ENCODE data around the gene UNC5B. TPM values are rescaled to one million over a fixed set of nuclear protein-coding genes. Genes with fewer than 3 reads are reported as not detected.
A peak's percentile ranks its signal among the peaks of the same experiment; 100 is the strongest.

UNC5B gene
- 54.7 and 55.5 TPM in 2 replicates for polyA plus RNA-seq (2013)

DNA sequence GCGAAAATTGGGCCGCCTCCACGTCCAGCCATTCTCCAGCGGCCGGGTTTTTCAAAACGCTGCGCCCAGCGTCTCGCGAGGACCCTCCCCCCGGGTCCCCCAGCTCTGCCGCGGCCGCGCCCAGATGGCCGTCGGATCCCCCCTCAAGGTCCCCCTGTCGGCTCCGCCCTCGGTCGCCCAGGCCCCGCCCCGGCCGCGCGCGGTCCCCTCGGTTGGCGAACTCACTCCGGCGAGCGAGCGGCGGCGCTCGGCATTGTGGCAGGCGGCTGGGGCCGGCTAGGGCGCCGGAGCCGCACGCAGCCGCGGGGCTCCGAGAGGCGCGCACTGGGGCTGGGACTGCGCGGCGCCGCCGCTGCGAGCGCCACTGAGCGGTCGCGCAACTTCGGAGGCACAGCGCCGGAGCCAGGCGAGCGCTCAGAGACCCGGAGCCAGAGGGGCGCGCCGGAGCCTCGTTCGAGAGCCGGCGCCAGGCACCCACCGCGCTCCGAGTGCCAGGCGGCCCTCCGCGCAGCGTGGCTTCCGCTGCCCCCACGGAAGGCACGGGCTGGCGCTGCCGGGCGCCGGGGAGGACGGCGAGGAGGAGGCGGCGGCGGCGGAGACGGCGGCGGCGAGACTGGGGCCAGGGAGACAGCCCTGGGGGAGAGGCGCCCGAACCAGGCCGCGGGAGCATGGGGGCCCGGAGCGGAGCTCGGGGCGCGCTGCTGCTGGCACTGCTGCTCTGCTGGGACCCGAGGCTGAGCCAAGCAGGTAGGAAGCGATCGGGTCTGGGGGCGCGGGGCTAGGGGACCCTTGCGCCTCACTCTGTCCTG is at the start of gene UNC5B:
TSS of gene UNC5B (plus strand) at position 253 of the 809 bp plus-strand sequence. CDS start at position 669, 416 bp downstream.
- Histone ChIP-seq H3K4me1 (ENCODE audit: control insufficient read depth in 1 of 2, insufficient read depth in 2 of 2, low read length in 2 of 2) (peaks cover 28 to 31% of the 10 kb centered on the region in 2 experiments), H2BK12ac (ENCODE audit: low read length) (peak within 1 kb of the TSS; percentile 77), H2BK5ac (ENCODE audit: low read depth, low read length, poor library complexity) (peak within 1 kb of the TSS; percentile 98), H3K4ac (ENCODE audit: low read depth, low read length) (peak within 1 kb of the TSS; percentile 95), H2AFZ (ENCODE audit: insufficient read depth, low read length, poor library complexity) (peak within 1 kb of the TSS; percentile 70), H3K27me3 (ENCODE audit: insufficient read depth, low read length) (no peaks in the 10 kb centered on the region), H3K79me1 (ENCODE audit: low read length) (peaks cover 43% of the 10 kb centered on the region), H3K14ac (ENCODE audit: low read length) (peak within 1 kb of the TSS; percentile 98), H3K4me2 (ENCODE audit: low read length) (peak within 1 kb of the TSS; percentile 89), H3K9ac (ENCODE audit: low read length) (peak within 1 kb of the TSS; percentile 86), H3K9me3 (ENCODE audit: insufficient read depth, low read depth, low read length) (no peaks in the 10 kb centered on the region), H3K27ac (ENCODE audit: low read depth, low read length) (peak within 1 kb of the TSS; percentile 81), H3K23ac (ENCODE audit: low read length) (no peak within 1 kb of the TSS), H2AK5ac (ENCODE audit: low read length) (peak within 1 kb of the TSS; percentile 83), H3K79me2 (ENCODE audit: control insufficient read depth, insufficient read depth, low read length, poor library complexity) (peaks cover 36% of the 10 kb centered on the region), H3K4me3 (ENCODE audit: low read depth, low read length) (peak within 1 kb of the TSS; percentile 98), H3K18ac (ENCODE audit: low read length) (peak within 1 kb of the TSS; percentile 99), H3K36me3 (ENCODE audit: control insufficient read depth in 1 of 2, insufficient read depth in 2 of 2, low read length in 2 of 2) (peaks cover 5 to 8% of the 10 kb centered on the region in 2 experiments), H2BK120ac (ENCODE audit: insufficient read depth, low read length, poor library complexity) (peak within 1 kb of the TSS; percentile 97), H4K12ac (ENCODE audit: low read depth, low read length) (peak within 1 kb of the TSS; percentile 63), H4K91ac (ENCODE audit: low read depth, low read length) (peak within 1 kb of the TSS; percentile 93), H4K8ac (ENCODE audit: low read depth, low read length) (peak within 1 kb of the TSS; percentile 75)
- no CpG with 5 or more reads among the region's 109 CpGs for WGBS (ENCODE audit: extremely low coverage, insufficient coverage, insufficient read length)
- peak; percentile 66 to 79 for DNase-seq

DNA sequence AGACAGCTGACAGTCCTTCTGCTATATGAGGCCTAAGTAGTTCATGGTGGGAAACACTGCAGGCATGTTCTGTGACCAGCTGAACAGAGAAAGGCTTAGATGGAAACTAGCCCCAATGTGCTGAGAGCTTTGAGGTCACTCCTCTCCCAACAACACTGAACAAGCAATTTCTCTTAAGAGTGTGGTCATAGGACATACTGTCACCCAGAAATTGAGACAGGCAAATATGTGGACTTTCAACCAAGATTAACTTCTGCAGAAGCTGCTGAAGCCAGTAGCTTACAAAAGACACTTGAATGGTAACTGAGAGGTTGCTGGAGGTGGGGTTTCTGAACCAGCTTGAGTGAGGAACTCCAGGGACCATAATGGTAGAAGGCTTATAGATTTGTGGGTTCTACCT is 38.9 kb upstream of the UNC5B start:
- H4K91ac ChIP-seq (ENCODE audit: low read depth, low read length): no peak overlapping the region
- no peak overlapping the region for H2AK5ac ChIP-seq (ENCODE audit: low read length)
- H2BK12ac ChIP-seq (ENCODE audit: low read length): no peak overlapping the region

DNA sequence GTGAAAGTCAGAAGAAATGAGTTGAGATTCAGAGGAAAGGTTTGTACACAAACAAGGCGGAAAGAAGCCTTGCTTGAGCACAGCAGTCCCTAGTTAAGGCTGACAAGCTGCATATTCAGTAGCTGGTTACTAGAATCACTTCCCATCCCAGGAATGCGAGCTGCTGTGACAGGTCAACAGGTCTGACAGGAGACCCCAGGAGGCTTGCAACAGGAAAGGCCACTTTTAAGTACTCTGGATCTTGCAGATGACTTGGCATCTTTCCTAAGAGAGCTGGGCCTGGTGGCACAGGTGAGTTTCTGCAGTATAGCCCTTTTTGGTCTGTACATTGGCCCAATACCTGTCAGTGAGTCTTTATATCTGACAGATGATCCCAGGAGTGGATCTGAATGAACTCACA is 35.7 kb upstream of the UNC5B start:
- Histone ChIP-seq H3K23ac (ENCODE audit: low read length) (no peak overlapping the region), H3K27me3 (ENCODE audit: insufficient read depth, low read length) (no peaks in the 10 kb centered on the region), H2AFZ (ENCODE audit: insufficient read depth, low read length, poor library complexity) (no peak overlapping the region), H3K27ac (ENCODE audit: low read depth, low read length) (no peak overlapping the region), H3K18ac (ENCODE audit: low read length) (no peak overlapping the region), H3K36me3 (ENCODE audit: control insufficient read depth in 1 of 2, insufficient read depth in 2 of 2, low read length in 2 of 2) (no peaks in the 10 kb centered on the region), H2AK5ac (ENCODE audit: low read length) (no peak overlapping the region), H2BK12ac (ENCODE audit: low read length) (no peak overlapping the region), H3K4me2 (ENCODE audit: low read length) (no peak overlapping the region), H3K79me1 (ENCODE audit: low read length) (no peaks in the 10 kb centered on the region), H3K4ac (ENCODE audit: low read depth, low read length) (no peak overlapping the region), H3K14ac (ENCODE audit: low read length) (no peak overlapping the region), H4K12ac (ENCODE audit: low read depth, low read length) (no peak overlapping the region), H2BK5ac (ENCODE audit: low read depth, low read length, poor library complexity) (no peak overlapping the region), H4K91ac (ENCODE audit: low read depth, low read length) (no peak overlapping the region), H3K4me3 (ENCODE audit: low read depth, low read length) (no peak overlapping the region), H3K9ac (ENCODE audit: low read length) (no peak overlapping the region), H3K4me1 (ENCODE audit: control insufficient read depth in 1 of 2, insufficient read depth in 2 of 2, low read length in 2 of 2) (no peaks in the 10 kb centered on the region), H3K79me2 (ENCODE audit: control insufficient read depth, insufficient read depth, low read length, poor library complexity) (no peaks in the 10 kb centered on the region), H2BK120ac (ENCODE audit: insufficient read depth, low read length, poor library complexity) (no peak overlapping the region), H3K9me3 (ENCODE audit: insufficient read depth, low read depth, low read length) (peaks cover 3% of the 10 kb centered on the region), H4K8ac (ENCODE audit: low read depth, low read length) (no peak overlapping the region)
- no peak for DNase-seq
- WGBS (ENCODE audit: extremely low coverage, insufficient coverage, insufficient read length): no CpG with 5 or more reads among the region's 2 CpGs

More for the DNA sequence above, 38.9 kb upstream of the UNC5B start:
- Histone ChIP-seq H3K79me1 (ENCODE audit: low read length) (no peaks in the 10 kb centered on the region), H3K23ac (ENCODE audit: low read length) (no peak overlapping the region), H3K27ac (ENCODE audit: low read depth, low read length) (no peak overlapping the region), H2AFZ (ENCODE audit: insufficient read depth, low read length, poor library complexity) (no peak overlapping the region), H3K4me2 (ENCODE audit: low read length) (no peak overlapping the region), H3K4me1 (ENCODE audit: control insufficient read depth in 1 of 2, insufficient read depth in 2 of 2, low read length in 2 of 2) (no peaks in the 10 kb centered on the region), H2BK5ac (ENCODE audit: low read depth, low read length, poor library complexity) (no peak overlapping the region), H3K36me3 (ENCODE audit: control insufficient read depth in 1 of 2, insufficient read depth in 2 of 2, low read length in 2 of 2) (no peaks in the 10 kb centered on the region), H3K14ac (ENCODE audit: low read length) (no peak overlapping the region), H3K79me2 (ENCODE audit: control insufficient read depth, insufficient read depth, low read length, poor library complexity) (no peaks in the 10 kb centered on the region), H3K9me3 (ENCODE audit: insufficient read depth, low read depth, low read length) (no peaks in the 10 kb centered on the region), H3K4ac (ENCODE audit: low read depth, low read length) (no peak overlapping the region), H3K18ac (ENCODE audit: low read length) (no peak overlapping the region), H3K27me3 (ENCODE audit: insufficient read depth, low read length) (no peaks in the 10 kb centered on the region), H3K4me3 (ENCODE audit: low read depth, low read length) (no peak overlapping the region), H3K9ac (ENCODE audit: low read length) (no peak overlapping the region), H4K8ac (ENCODE audit: low read depth, low read length) (no peak overlapping the region), H2BK120ac (ENCODE audit: insufficient read depth, low read length, poor library complexity) (no peak overlapping the region), H4K12ac (ENCODE audit: low read depth, low read length) (no peak overlapping the region)
- DNase-seq: no peak

DNA sequence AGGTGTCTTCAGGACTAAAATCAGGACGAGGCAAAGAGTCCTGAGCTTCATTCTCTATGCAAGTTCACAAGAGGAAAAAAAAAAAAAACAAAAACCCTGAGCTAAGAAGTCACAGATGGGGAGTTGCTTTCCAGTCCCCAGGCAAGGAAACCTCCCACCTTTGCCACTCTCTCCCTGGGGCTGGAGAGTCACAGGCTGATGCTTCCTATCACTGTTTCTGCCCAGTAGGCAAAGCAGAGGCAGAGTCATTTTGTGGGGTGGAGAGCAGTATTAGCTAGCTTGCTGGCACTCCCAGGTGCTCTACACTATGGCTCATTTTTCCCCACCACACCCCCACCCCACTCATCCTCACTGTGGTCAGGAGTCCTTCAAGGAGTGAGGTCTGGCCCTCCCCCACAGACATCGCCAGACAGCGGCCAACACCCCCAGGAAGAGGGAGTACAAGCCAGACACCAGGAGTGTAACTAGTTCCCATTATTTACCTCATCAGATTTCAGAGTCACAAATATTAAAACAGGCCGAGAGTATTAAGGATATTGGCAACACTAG is 34.6 kb upstream of the UNC5B start:
- H3K9ac ChIP-seq (ENCODE audit: low read length): no peak overlapping the region
- no peak overlapping the region for H3K14ac ChIP-seq (ENCODE audit: low read length)
- WGBS (ENCODE audit: extremely low coverage, insufficient coverage, insufficient read length): no CpG with 5 or more reads among the region's 4 CpGs
- H2AFZ ChIP-seq (ENCODE audit: insufficient read depth, low read length, poor library complexity): no peak overlapping the region
- no peaks in the 10 kb centered on the region for H3K27me3 ChIP-seq (ENCODE audit: insufficient read depth, low read length)
- no peak overlapping the region for H4K8ac ChIP-seq (ENCODE audit: low read depth, low read length)
- no peak overlapping the region for H2BK5ac ChIP-seq (ENCODE audit: low read depth, low read length, poor library complexity)
- H2BK120ac ChIP-seq (ENCODE audit: insufficient read depth, low read length, poor library complexity): no peak overlapping the region
- no peak overlapping the region for H2AK5ac ChIP-seq (ENCODE audit: low read length)
- no peaks in the 10 kb centered on the region for H3K36me3 ChIP-seq (ENCODE audit: control insufficient read depth in 1 of 2, insufficient read depth in 2 of 2, low read length in 2 of 2)
- no peak overlapping the region for H3K4me3 ChIP-seq (ENCODE audit: low read depth, low read length)
- no peak overlapping the region for H3K27ac ChIP-seq (ENCODE audit: low read depth, low read length)
- no peak for DNase-seq
- H3K18ac ChIP-seq (ENCODE audit: low read length): no peak overlapping the region
- H4K12ac ChIP-seq (ENCODE audit: low read depth, low read length): no peak overlapping the region
- no peak overlapping the region for H3K4ac ChIP-seq (ENCODE audit: low read depth, low read length)
- H3K4me2 ChIP-seq (ENCODE audit: low read length): no peak overlapping the region
- H3K23ac ChIP-seq (ENCODE audit: low read length): no peak overlapping the region
- H3K4me1 ChIP-seq (ENCODE audit: control insufficient read depth in 1 of 2, insufficient read depth in 2 of 2, low read length in 2 of 2): no peaks in the 10 kb centered on the region
- no peak overlapping the region for H2BK12ac ChIP-seq (ENCODE audit: low read length)
- no peak overlapping the region for H4K91ac ChIP-seq (ENCODE audit: low read depth, low read length)
- H3K9me3 ChIP-seq (ENCODE audit: insufficient read depth, low read depth, low read length): peaks cover 3% of the 10 kb centered on the region
- H3K79me1 ChIP-seq (ENCODE audit: low read length): no peaks in the 10 kb centered on the region
- no peaks in the 10 kb centered on the region for H3K79me2 ChIP-seq (ENCODE audit: control insufficient read depth, insufficient read depth, low read length, poor library complexity)
